HL-60 (cell line): ENCODE measurements around the gene ARFGAP3.

Source experiments
- DNase-seq, 2 experiments: peaks; one replicate each; pipeline ENCODE4 v3.0.0-alpha.2; 2010 to 2020; ENCODE audit warnings: low read depth in 1 of 2, low spot score in 1 of 2
- H3K27ac ChIP-seq: fragments of 250-450 bp; sonication (Bioruptor Pico); replicated peaks from 2 replicates; pipeline ENCODE4 v1.5.1; 2020; ENCODE audit warnings: mild to moderate bottlenecking, moderate library complexity
- H3K27me3 ChIP-seq: fragments of 250-450 bp; sonication (Bioruptor Pico); 2 replicates; pipeline ENCODE4 v1.5.1; 2021; ENCODE audit warnings: mild to moderate bottlenecking, moderate library complexity; ENCODE audit not compliant: insufficient read depth, poor library complexity, severe bottlenecking
- H3K4me3 ChIP-seq: replicated peaks from 2 replicates; pipeline ENCODE4 v1.5.1; 2011; ENCODE audit warnings: mild to moderate bottlenecking, control low read depth, low read length; ENCODE audit not compliant: insufficient read depth
- CTCF ChIP-seq: IDR thresholded peaks from one replicate; pipeline ENCODE4 v1.5.1; 2011; ENCODE audit warnings: low read length, control low read depth, inconsistent platforms; ENCODE audit not compliant: insufficient read depth
- GABPA ChIP-seq: IDR thresholded peaks from 2 replicates; pipeline ENCODE4 v1.6.1; 2012; ENCODE audit warnings: low read depth
- POLR2AphosphoS5 ChIP-seq: IDR thresholded peaks from 2 replicates; pipeline ENCODE4 v1.6.1; 2012; ENCODE audit warnings: low read depth
- REST ChIP-seq: IDR thresholded peaks from 2 replicates; pipeline ENCODE4 v1.6.1; 2012; ENCODE audit warnings: low read depth; ENCODE audit not compliant: insufficient replicate concordance
- SPI1 ChIP-seq: IDR thresholded peaks from 2 replicates; pipeline ENCODE4 v1.6.1; 2012; ENCODE audit warnings: low read depth, mild to moderate bottlenecking, borderline replicate concordance

The ARFGAP3 gene

GRCh38 chr22:42766860-42767259 lies 90.2 kb downstream of the ARFGAP3 start:
- Histone ChIP-seq H3K27ac (peak overlapping the region; percentile 43), H3K27me3 (no peaks in the 10 kb centered on the region), H3K4me3 (no peak overlapping the region)
- TF ChIP-seq SPI1 (peak; percentile 89), CTCF (no peak), GABPA (no peak), POLR2AphosphoS5 (peak; percentile 69), REST (no peak)
- peak; percentile 35 to 88 for DNase-seq

- Histone ChIP-seq H3K4me3 (no peak overlapping the region), H3K27ac (no peak overlapping the region), H3K27me3 (no peaks in the 10 kb centered on the region)
- no peak for TF ChIP-seq SPI1
- no peak for TF ChIP-seq CTCF
- no peak for TF ChIP-seq POLR2AphosphoS5
- TF ChIP-seq REST, result no peak
- TF ChIP-seq GABPA, result no peak
- DNase-seq, result no peak
Measured at GRCh38 chr22:42764895-42765363, 92.1 kb downstream of the ARFGAP3 start.

- no peak for DNase-seq
- no peak overlapping the region for H3K4me3 ChIP-seq
- H3K27ac ChIP-seq, result no peak overlapping the region
- no peaks in the 10 kb centered on the region for H3K27me3 ChIP-seq
- no peak for TF ChIP-seq GABPA
- no peak for TF ChIP-seq POLR2AphosphoS5
- TF ChIP-seq REST, result no peak
- no peak for TF ChIP-seq SPI1
- no peak for TF ChIP-seq CTCF
Measured at GRCh38 chr22:42763965-42764480, 93.0 kb downstream of the ARFGAP3 start.
